ENCODE measurements around the gene NATD1.

NATD1 gene

DNA sequence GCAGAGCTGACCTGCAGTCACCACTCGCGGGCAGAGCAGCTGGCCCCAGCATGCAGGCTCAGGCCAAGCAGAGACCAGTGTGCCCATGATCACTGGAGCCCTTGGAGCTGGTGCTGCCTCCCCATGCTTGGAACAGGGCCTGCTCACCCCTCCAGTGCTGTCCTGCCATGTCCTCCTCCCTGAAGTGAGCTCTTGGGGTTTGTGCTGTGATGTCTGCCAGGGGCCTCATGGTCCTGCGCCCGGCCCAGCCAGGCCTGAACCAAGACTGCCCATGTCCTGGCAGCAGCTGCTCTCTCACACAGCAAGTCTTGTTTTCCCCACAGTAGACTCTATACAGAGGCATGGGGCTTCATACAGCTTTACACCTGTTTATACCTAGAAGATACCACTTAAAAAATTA, 63.8 kb downstream of the NATD1 start:
- peaks cover 3% of the 10 kb centered on the region for H3K27me3 Mint-ChIP-seq (ENCODE audit: low read depth, poor library complexity)
- no peaks in the 10 kb centered on the region for H3K4me1 Mint-ChIP-seq
- H3K36me3 Mint-ChIP-seq (ENCODE audit: low read depth): peaks cover 74% of the 10 kb centered on the region
- no peak overlapping the region for H3K27ac Mint-ChIP-seq
- no peak for DNase-seq
- H3K9me3 Mint-ChIP-seq: no peaks in the 10 kb centered on the region
- no peak for TF ChIP-seq CTCF (IDR thresholded peaks at IDR 0.05)
- H3K4me3 Mint-ChIP-seq: no peak overlapping the region

Measured in nephron progenitor cell (in vitro differentiated cells).